Peyer's patch (tissue), 4 donors: ENCODE results near the gene TBCK. TPM values are rescaled to one million over a fixed set of nuclear protein-coding genes. Genes with fewer than 3 reads are reported as not detected.

ENCODE experiments used
- DNase-seq, 3 donors: peaks; one replicate each; pipeline ENCODE4 v3.0.0-alpha.2; 2017 to 2019
- H3K27ac ChIP-seq, 4 donors: fragments of 200-600 bp; sonication (generic); one replicate each; pipeline ENCODE4 v1.5.1; 2016 to 2019
- H3K27me3 ChIP-seq, 2 donors: fragments of 200-600 bp; sonication (generic); one replicate each; pipeline ENCODE4 v1.5.1; 2019
- H3K36me3 ChIP-seq, 3 donors: fragments of 200-600 bp; sonication (generic); one replicate each; pipeline ENCODE4 v1.5.1; 2016 to 2019
- H3K4me1 ChIP-seq, 4 donors: fragments of 200-600 bp; sonication (generic); one replicate each; pipeline ENCODE4 v1.5.1; 2016 to 2019
- H3K4me3 ChIP-seq, 4 donors: fragments of 200-600 bp; sonication (generic); 1 replicate in 3 of 4; 2 replicates in 1 of 4; pipeline ENCODE4 v1.5.1; 2016 to 2019; ENCODE audit warnings: mild to moderate bottlenecking in 1 of 4
- H3K9me3 ChIP-seq, 4 donors: fragments of 200-600 bp; sonication (generic); one replicate each; pipeline ENCODE4 v1.5.1; 2016 to 2019; ENCODE audit warnings: mild to moderate bottlenecking in 1 of 4
- POLR2A ChIP-seq, 2 donors: fragments of 450-650 bp; IDR thresholded peaks; one replicate each; pipeline ENCODE4 v1.5.1; 2017; ENCODE audit warnings: antibody characterized with exemption in 2 of 2, mild to moderate bottlenecking in 2 of 2, moderate library complexity in 2 of 2
- total RNA-seq, 4 donors: library from RNA; depleted of rRNA; stranded (reverse); fragments of >200 nt; gene quantifications; one replicate each; pipeline ENCODE4 v1.1.0, GENCODE V29; 2016
- TF ChIP-seq, protein P1 (sequence below), 6 experiments: fragments of 450-650 bp in 4 of 6; fragments of 200-600 bp in 2 of 6; sonication (generic) in 1 of 6; IDR thresholded peaks; one replicate each; pipeline ENCODE4 v1.5.1; 2017 to 2019; ENCODE audit warnings: antibody characterized with exemption in 6 of 6, mild to moderate bottlenecking in 3 of 6, moderate library complexity in 1 of 6

The TBCK gene
- total RNA-seq, 4 donors from 2014 or later: 39.9 to 96.6 (median 53.1) TPM

DNA sequence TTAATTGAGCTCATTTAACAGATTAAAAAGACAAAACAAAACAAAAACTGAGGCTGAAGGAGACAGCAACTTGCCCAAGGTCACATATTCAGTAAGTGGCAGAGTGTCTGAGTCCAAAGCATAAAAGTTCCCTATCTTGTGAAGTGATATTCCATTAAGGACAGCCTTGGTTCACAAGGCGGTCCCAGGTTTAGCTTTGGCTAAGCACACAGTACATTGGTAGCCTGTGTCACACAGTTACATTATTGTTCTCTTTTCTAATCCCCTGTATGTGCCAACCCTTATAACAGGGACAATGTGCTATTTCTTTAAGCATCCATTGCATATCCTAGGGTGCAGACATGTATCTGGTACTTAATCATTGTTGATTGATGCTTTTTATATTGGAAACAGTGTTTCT lies 280.8 kb downstream of the TBCK start:
- Histone ChIP-seq H3K27ac (no peak overlapping the region), H3K4me1 (no peaks in the 10 kb centered on the region), H3K9me3 (no peaks in the 10 kb centered on the region), H3K27me3 (no peaks in the 10 kb centered on the region), H3K36me3 (no peaks in the 10 kb centered on the region), H3K4me3 (no peak overlapping the region)
- no peak for DNase-seq
- TF ChIP-seq, protein P1, sequence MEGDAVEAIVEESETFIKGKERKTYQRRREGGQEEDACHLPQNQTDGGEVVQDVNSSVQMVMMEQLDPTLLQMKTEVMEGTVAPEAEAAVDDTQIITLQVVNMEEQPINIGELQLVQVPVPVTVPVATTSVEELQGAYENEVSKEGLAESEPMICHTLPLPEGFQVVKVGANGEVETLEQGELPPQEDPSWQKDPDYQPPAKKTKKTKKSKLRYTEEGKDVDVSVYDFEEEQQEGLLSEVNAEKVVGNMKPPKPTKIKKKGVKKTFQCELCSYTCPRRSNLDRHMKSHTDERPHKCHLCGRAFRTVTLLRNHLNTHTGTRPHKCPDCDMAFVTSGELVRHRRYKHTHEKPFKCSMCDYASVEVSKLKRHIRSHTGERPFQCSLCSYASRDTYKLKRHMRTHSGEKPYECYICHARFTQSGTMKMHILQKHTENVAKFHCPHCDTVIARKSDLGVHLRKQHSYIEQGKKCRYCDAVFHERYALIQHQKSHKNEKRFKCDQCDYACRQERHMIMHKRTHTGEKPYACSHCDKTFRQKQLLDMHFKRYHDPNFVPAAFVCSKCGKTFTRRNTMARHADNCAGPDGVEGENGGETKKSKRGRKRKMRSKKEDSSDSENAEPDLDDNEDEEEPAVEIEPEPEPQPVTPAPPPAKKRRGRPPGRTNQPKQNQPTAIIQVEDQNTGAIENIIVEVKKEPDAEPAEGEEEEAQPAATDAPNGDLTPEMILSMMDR (IDR thresholded peaks at IDR 0.05): no peak
- TF ChIP-seq POLR2A (IDR thresholded peaks at IDR 0.05): no peak

- no peak for DNase-seq
- no peak overlapping the region for H3K27ac ChIP-seq
- H3K9me3 ChIP-seq: no peaks in the 10 kb centered on the region
- H3K36me3 ChIP-seq: no peaks in the 10 kb centered on the region
- H3K27me3 ChIP-seq: no peaks in the 10 kb centered on the region
- TF ChIP-seq, protein P1 (IDR thresholded peaks at IDR 0.05): no peak
- TF ChIP-seq POLR2A (IDR thresholded peaks at IDR 0.05): no peak
- H3K4me1 ChIP-seq: no peaks in the 10 kb centered on the region
- H3K4me3 ChIP-seq: no peak overlapping the region
These were observed 281.3 kb downstream of the TBCK start for GRCh38 chr4:106034751-106035150.

DNA sequence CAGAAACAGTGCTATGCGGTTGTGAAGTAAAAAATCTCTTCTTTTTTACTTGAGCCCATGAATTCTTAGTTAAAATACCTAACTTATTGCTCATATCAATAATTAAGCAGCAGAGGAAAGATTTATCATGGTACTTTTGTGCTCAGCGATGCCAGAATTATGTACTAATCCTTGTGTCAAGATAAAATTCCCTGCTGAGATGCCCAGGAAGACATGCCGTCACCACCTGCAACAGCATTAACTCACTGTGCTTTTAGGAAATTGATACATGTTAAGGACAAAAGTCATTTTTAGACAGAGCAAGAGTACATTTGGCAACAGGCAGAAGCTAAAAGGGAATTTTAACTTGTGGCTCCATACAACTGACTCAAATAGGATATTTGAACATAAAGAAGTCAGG lies 281.8 kb downstream of the TBCK start:
- Histone ChIP-seq H3K9me3 (no peaks in the 10 kb centered on the region), H3K27ac (no peak overlapping the region), H3K4me3 (no peak overlapping the region), H3K36me3 (no peaks in the 10 kb centered on the region), H3K27me3 (no peaks in the 10 kb centered on the region), H3K4me1 (no peaks in the 10 kb centered on the region)
- TF ChIP-seq, protein P1 (IDR thresholded peaks at IDR 0.05): no peak
- TF ChIP-seq POLR2A (IDR thresholded peaks at IDR 0.05): no peak
- DNase-seq: no peak

DNA sequence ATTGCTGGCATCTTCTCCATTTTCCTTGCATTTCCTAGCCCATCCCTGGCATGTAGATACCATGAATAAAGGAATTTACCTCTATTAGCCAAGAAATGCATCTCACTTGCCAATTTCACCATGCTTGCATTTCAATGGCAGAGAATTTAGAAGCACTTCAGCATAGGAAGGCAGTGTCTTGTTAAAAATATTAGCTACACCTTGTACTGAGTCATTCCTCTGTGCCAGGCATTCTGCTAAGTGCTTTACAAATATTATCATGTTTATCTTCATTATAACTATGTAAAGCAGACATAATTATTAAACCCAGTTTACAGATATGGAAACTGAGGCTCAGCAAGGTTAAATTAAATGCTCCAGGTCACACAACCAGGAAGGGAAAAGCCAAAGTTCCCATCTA lies 282.5 kb downstream of the TBCK start:
- H3K4me3 ChIP-seq: no peak overlapping the region
- H3K27ac ChIP-seq: no peak overlapping the region
- H3K9me3 ChIP-seq: no peaks in the 10 kb centered on the region
- no peak for TF ChIP-seq POLR2A (IDR thresholded peaks at IDR 0.05)
- TF ChIP-seq, protein P1 (IDR thresholded peaks at IDR 0.05): no peak
- no peak for DNase-seq
- no peaks in the 10 kb centered on the region for H3K4me1 ChIP-seq
- H3K36me3 ChIP-seq: no peaks in the 10 kb centered on the region
- no peaks in the 10 kb centered on the region for H3K27me3 ChIP-seq

DNA sequence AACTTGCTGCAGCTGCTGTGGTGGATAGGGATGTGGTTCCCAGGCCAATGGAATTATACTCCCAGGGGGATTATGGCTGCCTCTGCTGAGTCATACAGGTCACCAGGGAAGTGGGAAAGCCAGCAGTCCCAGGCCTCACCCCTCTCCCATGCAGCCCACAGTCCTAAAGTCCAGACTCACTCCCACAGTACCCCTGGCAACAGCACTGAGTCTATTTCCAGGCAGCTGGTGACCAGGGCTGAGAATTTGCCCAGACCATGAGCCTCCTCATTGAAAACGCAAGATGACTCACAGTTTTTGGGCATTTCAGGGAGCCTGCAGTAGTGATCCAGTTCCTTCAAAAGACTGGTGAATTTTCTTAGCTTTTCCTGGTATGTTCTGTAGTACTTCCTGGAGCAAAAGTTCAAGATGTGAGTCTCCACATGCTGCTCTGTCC lies 283.1 kb downstream of the TBCK start:
- DNase-seq: no peak
- Histone ChIP-seq H3K4me3 (no peak overlapping the region), H3K27ac (no peak overlapping the region), H3K9me3 (no peaks in the 10 kb centered on the region), H3K36me3 (no peaks in the 10 kb centered on the region), H3K27me3 (no peaks in the 10 kb centered on the region), H3K4me1 (no peaks in the 10 kb centered on the region)
- TF ChIP-seq, protein P1 (IDR thresholded peaks at IDR 0.05): no peak
- TF ChIP-seq POLR2A (IDR thresholded peaks at IDR 0.05): no peak

- Histone ChIP-seq H3K27me3 (no peaks in the 10 kb centered on the region), H3K4me3 (no peak overlapping the region), H3K36me3 (no peaks in the 10 kb centered on the region), H3K27ac (no peak overlapping the region), H3K4me1 (no peaks in the 10 kb centered on the region), H3K9me3 (peaks cover 0 to 3% (median 0%) of the 10 kb centered on the region in 4 donors)
- TF ChIP-seq, protein P1 (IDR thresholded peaks at IDR 0.05): no peak
- no peak for TF ChIP-seq POLR2A (IDR thresholded peaks at IDR 0.05)
- no peak for DNase-seq
These were observed 293.6 kb downstream of the TBCK start for GRCh38 chr4:106022454-106022853.
